ENCODE measurements around the gene SLC36A4. TPM values are rescaled to one million over a fixed set of nuclear protein-coding genes. Genes with fewer than 3 reads are reported as not detected.

SLC36A4 gene
- total RNA-seq, 2 experiments from 2014 or later: 15.9 to 16.4 TPM

DNA sequence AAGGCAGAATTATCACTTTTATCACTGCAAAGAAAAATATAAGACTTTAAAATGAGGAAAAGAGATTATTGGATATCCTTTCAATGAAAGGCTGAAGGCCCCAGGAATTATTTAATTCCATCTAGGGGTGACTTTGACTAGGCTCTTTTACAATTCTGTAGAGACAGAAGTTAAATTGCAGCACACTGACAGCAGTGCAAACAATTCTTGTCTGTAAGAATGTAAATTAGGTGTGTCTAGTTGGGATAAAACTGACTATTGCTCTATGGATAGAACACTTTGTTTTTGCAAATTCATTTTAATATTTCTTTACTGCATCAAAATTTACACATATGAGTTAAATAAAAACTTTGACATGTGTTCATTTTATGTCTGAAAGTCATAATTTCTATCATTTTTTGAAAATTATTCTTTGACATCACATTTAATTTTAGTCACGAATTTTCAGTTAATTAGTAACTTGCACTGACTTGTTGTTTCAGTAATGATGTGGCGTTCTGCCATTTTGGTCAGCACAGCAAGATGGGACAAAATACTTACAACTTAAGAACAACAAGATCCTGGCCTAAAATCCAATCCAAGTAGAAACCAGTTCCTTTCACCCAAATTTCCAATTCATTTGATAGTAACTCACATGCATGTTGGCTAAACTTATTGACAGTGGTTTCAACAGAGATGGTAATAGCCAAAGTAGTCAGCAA, 75.1 kb downstream of the SLC36A4 start:
- Mint-ChIP-seq H3K4me3 (no peak overlapping the region), H3K27ac (no peak overlapping the region), H3K4me1 (ENCODE audit: low read depth) (no peaks in the 10 kb centered on the region), H3K27me3 (peaks cover 13% of the 10 kb centered on the region), H3K9me3 (peaks cover 3% of the 10 kb centered on the region), H3K36me3 (ENCODE audit: low read depth) (no peaks in the 10 kb centered on the region)
- Histone ChIP-seq H3K27ac (ENCODE audit: low read depth in 1 of 2, low read length in 2 of 2) (no peak overlapping the region), H3K27me3 (ENCODE audit: control insufficient read depth in 1 of 2, insufficient read depth in 2 of 2, low read length in 2 of 2) (peaks cover 0 to under 1% of the 10 kb centered on the region in 2 experiments), H3K36me3 (ENCODE audit: insufficient read depth, low read length) (no peaks in the 10 kb centered on the region), H3K4me3 (ENCODE audit: low read length) (no peak overlapping the region), H3K4me1 (ENCODE audit: insufficient read depth, low read length) (no peaks in the 10 kb centered on the region), H3K9me3 (ENCODE audit: control insufficient read depth in 1 of 2, insufficient read depth in 1 of 2, low read length in 2 of 2) (no peaks in the 10 kb centered on the region)
- POLR2A ChIA-PET: no interaction called here
- intact Hi-C loops (cut with DNase I, micrococcal nuclease): no loop called here
- no peak for ATAC-seq (ENCODE audit: poor library complexity)
- DNase-seq: no peak
- CTCF ChIA-PET: no interaction called here
- TF ChIP-seq, protein P1, sequence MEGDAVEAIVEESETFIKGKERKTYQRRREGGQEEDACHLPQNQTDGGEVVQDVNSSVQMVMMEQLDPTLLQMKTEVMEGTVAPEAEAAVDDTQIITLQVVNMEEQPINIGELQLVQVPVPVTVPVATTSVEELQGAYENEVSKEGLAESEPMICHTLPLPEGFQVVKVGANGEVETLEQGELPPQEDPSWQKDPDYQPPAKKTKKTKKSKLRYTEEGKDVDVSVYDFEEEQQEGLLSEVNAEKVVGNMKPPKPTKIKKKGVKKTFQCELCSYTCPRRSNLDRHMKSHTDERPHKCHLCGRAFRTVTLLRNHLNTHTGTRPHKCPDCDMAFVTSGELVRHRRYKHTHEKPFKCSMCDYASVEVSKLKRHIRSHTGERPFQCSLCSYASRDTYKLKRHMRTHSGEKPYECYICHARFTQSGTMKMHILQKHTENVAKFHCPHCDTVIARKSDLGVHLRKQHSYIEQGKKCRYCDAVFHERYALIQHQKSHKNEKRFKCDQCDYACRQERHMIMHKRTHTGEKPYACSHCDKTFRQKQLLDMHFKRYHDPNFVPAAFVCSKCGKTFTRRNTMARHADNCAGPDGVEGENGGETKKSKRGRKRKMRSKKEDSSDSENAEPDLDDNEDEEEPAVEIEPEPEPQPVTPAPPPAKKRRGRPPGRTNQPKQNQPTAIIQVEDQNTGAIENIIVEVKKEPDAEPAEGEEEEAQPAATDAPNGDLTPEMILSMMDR (IDR thresholded peaks at IDR 0.05): no peak

DNA sequence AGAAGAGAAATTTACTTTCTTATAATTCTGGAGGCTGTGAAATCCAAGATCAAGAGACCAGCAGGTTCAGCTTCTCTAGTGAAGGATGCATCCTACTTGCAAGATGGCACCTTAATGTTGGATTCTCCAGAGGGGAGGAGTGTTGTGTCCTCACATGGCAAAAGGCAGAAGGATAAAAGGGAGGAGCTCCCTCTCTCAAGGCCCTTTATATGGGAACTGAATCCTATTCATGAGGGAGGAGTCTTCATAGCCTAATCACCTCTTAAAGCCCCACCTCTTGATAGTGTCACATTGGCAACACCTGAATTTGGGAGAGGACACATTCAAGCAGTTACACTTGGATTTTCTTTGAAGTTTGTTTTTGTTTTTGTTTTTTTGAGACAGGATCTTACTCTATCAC, 79.5 kb downstream of the SLC36A4 start:
- ATAC-seq (ENCODE audit: poor library complexity) (no peak), DNase-seq (no peak)
- intact Hi-C loops (cut with DNase I, micrococcal nuclease): no loop called here
- H3K36me3 Mint-ChIP-seq (ENCODE audit: low read depth): no peaks in the 10 kb centered on the region
- H3K4me3 Mint-ChIP-seq: no peak overlapping the region
- Histone ChIP-seq H3K9me3 (ENCODE audit: control insufficient read depth in 1 of 2, insufficient read depth in 1 of 2, low read length in 2 of 2) (no peaks in the 10 kb centered on the region), H3K27ac (ENCODE audit: low read depth in 1 of 2, low read length in 2 of 2) (no peak overlapping the region), H3K27me3 (ENCODE audit: control insufficient read depth in 1 of 2, insufficient read depth in 2 of 2, low read length in 2 of 2) (peaks cover 0 to 5% of the 10 kb centered on the region in 2 experiments), H3K4me3 (ENCODE audit: low read length) (no peak overlapping the region), H3K36me3 (ENCODE audit: insufficient read depth, low read length) (no peaks in the 10 kb centered on the region), H3K4me1 (ENCODE audit: insufficient read depth, low read length) (no peaks in the 10 kb centered on the region)
- no peaks in the 10 kb centered on the region for H3K4me1 Mint-ChIP-seq (ENCODE audit: low read depth)
- H3K27me3 Mint-ChIP-seq: peaks cover 26% of the 10 kb centered on the region
- TF ChIP-seq, protein P1 (IDR thresholded peaks at IDR 0.05): no peak
- H3K9me3 Mint-ChIP-seq: no peaks in the 10 kb centered on the region
- ChIA-PET POLR2A (no interaction called here), CTCF (no interaction called here)
- H3K27ac Mint-ChIP-seq: no peak overlapping the region

DNA sequence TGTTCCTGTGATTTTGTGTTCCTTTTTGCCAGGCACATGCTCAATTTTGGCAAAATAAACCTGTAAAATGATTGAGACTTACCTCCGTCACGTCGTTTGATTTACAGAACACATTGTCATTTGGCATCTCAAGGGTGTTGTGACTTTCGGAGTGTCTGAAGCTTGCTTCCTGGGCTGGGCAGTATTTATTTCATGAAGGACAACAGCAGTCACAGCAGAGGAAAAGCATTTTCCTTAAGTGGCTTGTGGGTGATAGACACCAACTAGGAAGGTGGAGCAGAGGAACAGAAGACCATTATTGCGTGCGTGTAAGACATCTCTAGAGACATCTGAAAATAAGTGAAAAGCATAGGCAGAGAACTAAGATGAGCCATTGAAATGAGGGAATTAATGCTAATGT, 80.2 kb downstream of the SLC36A4 start:
- peaks cover 29% of the 10 kb centered on the region for H3K27me3 Mint-ChIP-seq
- TF ChIP-seq, protein P1 (IDR thresholded peaks at IDR 0.05): no peak
- ChIA-PET POLR2A (no interaction called here), CTCF (no interaction called here)
- DNase-seq (no peak), ATAC-seq (ENCODE audit: poor library complexity) (no peak)
- Histone ChIP-seq H3K27me3 (ENCODE audit: control insufficient read depth in 1 of 2, insufficient read depth in 2 of 2, low read length in 2 of 2) (peaks cover 0 to 5% of the 10 kb centered on the region in 2 experiments), H3K36me3 (ENCODE audit: insufficient read depth, low read length) (no peaks in the 10 kb centered on the region), H3K4me3 (ENCODE audit: low read length) (no peak overlapping the region), H3K9me3 (ENCODE audit: control insufficient read depth in 1 of 2, insufficient read depth in 1 of 2, low read length in 2 of 2) (no peaks in the 10 kb centered on the region), H3K27ac (ENCODE audit: low read depth in 1 of 2, low read length in 2 of 2) (no peak overlapping the region), H3K4me1 (ENCODE audit: insufficient read depth, low read length) (no peaks in the 10 kb centered on the region)
- no peaks in the 10 kb centered on the region for H3K4me1 Mint-ChIP-seq (ENCODE audit: low read depth)
- intact Hi-C loops (cut with DNase I, micrococcal nuclease): no loop called here
- H3K27ac Mint-ChIP-seq: no peak overlapping the region
- no peak overlapping the region for H3K4me3 Mint-ChIP-seq
- H3K9me3 Mint-ChIP-seq: no peaks in the 10 kb centered on the region
- no peaks in the 10 kb centered on the region for H3K36me3 Mint-ChIP-seq (ENCODE audit: low read depth)
